GM21390 (cell line): ENCODE measurements around the gene PRMT3.
"Not testable (repeated sequence)": the region's sequence is repeated elsewhere in the genome, so short reads cannot be mapped to it uniquely, and the experiment has no call there.

Source experiments
- ATAC-seq: cut with Tn5 transposase; IDR thresholded peaks from one replicate; pipeline ENCODE4 v1.9.1; 2021; ENCODE audit not compliant: unreplicated experiment

The PRMT3 gene

GRCh38 chr11:20373568-20374209, 13.8 kb upstream of the PRMT3 start:
- ATAC-seq, result no peak

- no peak for ATAC-seq
Observed at GRCh38 chr11:20374741-20375300, 12.7 kb upstream of the PRMT3 start.

- no peak for ATAC-seq
Observed at GRCh38 chr11:20376162-20376730, 11.3 kb upstream of the PRMT3 start.

- not testable (repeated sequence) for ATAC-seq
Observed at GRCh38 chr11:20385996-20386395, 1.5 kb upstream of the PRMT3 start.

- ATAC-seq, result peak; percentile 18
Observed at GRCh38 chr11:20388096-20389055, 860 bp downstream of the PRMT3 start.

- peak; percentile 75 for ATAC-seq
Observed at GRCh38 chr11:20397281-20397680, 9.8 kb downstream of the PRMT3 start.

- no peak for ATAC-seq
Observed at GRCh38 chr11:20399498-20399897, 12.0 kb downstream of the PRMT3 start.

GRCh38 chr11:20403059-20403458, 15.5 kb downstream of the PRMT3 start:
- no peak for ATAC-seq

GRCh38 chr11:20406484-20406883, 19.0 kb downstream of the PRMT3 start:
- ATAC-seq, result no peak

GRCh38 chr11:20407344-20407743, 19.8 kb downstream of the PRMT3 start:
- ATAC-seq, result no peak

- ATAC-seq, result no peak
Observed at GRCh38 chr11:20415432-20415831, 27.9 kb downstream of the PRMT3 start.

- ATAC-seq, result no peak
Observed at GRCh38 chr11:20417771-20418170, 30.3 kb downstream of the PRMT3 start.

- no peak for ATAC-seq
Observed at GRCh38 chr11:20421946-20422345, 34.4 kb downstream of the PRMT3 start.

- ATAC-seq, result no peak
Observed at GRCh38 chr11:20429216-20429615, 41.7 kb downstream of the PRMT3 start.

- ATAC-seq, result no peak
Observed at GRCh38 chr11:20438637-20439036, 51.1 kb downstream of the PRMT3 start.

- no peak for ATAC-seq
Observed at GRCh38 chr11:20443596-20443995, 56.1 kb downstream of the PRMT3 start.

- no peak for ATAC-seq
Observed at GRCh38 chr11:20444535-20444934, 57.0 kb downstream of the PRMT3 start.

- ATAC-seq, result no peak
Observed at GRCh38 chr11:20448834-20449233, 61.3 kb downstream of the PRMT3 start.

GRCh38 chr11:20450829-20451228, 63.3 kb downstream of the PRMT3 start:
- ATAC-seq, result no peak

- ATAC-seq, result no peak
Observed at GRCh38 chr11:20451568-20451967, 64.1 kb downstream of the PRMT3 start.

- no peak for ATAC-seq
Observed at GRCh38 chr11:20452585-20452984, 65.1 kb downstream of the PRMT3 start.
